Gastroesophageal sphincter (tissue), 3 donors: ENCODE measurements around the gene CTNND2.

Source experiments
- CTCF ChIP-seq, 4 experiments: fragments of 200-600 bp in 2 of 4; fragments of 450-650 bp in 2 of 4; sonication (generic) in 1 of 4; IDR thresholded peaks; one replicate each; pipeline ENCODE4 v1.5.1; 2017 to 2019; ENCODE audit warnings: antibody characterized with exemption in 4 of 4, mild to moderate bottlenecking in 2 of 4, moderate library complexity in 2 of 4
- EP300 ChIP-seq: sonication (generic); formaldehyde crosslinking; IDR thresholded peaks from one replicate; pipeline ENCODE4 v1.6.1; 2017; ENCODE audit warnings: antibody characterized with exemption, mild to moderate bottlenecking
- POLR2A ChIP-seq, 2 donors: fragments of 450-650 bp; IDR thresholded peaks; one replicate each; pipeline ENCODE4 v1.6.1; 2017; ENCODE audit warnings: antibody characterized with exemption in 2 of 2, mild to moderate bottlenecking in 2 of 2, moderate library complexity in 1 of 2
- POLR2AphosphoS5 ChIP-seq: sonication (generic); formaldehyde crosslinking; IDR thresholded peaks from one replicate; pipeline ENCODE4 v1.6.1; 2017; ENCODE audit warnings: antibody characterized with exemption

DNA sequence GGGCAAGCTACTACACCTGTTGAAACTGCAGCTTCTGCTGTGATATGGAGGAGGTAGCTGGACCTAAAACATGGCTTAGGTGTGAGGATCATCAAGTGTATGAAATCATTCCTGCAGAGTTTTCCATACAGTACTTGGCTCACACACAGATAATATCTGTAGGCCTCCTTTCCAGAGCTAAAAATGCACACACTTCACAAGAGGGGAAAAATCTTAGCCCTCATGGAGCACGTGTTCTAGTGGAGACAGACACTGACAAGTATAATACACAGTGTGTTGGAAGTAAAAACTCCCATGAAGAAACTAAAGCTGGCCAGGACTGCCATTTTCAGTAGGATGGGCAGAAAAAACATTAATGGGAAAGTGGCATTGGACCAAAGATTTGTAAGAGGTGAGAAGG, 216.7 kb downstream of the CTNND2 start:
- TF ChIP-seq EP300 = no peak
- TF ChIP-seq POLR2A (IDR thresholded peaks at IDR 0.05) = no peak
- TF ChIP-seq POLR2AphosphoS5 = no peak
- no peak for TF ChIP-seq CTCF (IDR thresholded peaks at IDR 0.05)
